ENCODE results near the gene TUBB3. TPM values are rescaled to one million over a fixed set of nuclear protein-coding genes. Genes with fewer than 3 reads are reported as not detected.

The TUBB3 gene
- total RNA-seq, 1 donor from 2014 or later, result 91.4 TPM

DNA sequence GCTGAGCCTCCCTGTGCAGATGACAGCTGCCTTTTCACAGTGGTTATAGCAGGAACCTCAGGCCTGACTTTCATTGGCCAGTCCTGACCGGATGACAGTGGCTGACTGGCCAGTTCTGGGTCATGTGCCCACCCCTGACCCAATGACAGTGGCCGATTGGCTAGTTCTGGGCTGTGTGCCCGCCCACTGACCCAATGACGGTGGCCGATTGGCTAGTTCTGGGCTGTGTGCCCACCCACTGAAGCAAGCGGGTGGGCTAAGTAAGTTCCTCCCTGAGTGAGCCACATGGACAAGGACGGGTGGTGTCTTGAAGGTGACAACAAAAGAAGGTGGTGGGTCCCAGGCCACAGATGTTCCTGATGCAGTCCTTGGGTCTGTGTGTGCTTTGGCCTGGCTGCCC, 34.9 kb downstream of the TUBB3 start:
- Mint-ChIP-seq H3K27me3 (no peaks in the 10 kb centered on the region), H3K4me3 (no peak overlapping the region), H3K9me3 (no peaks in the 10 kb centered on the region), H3K36me3 (peaks cover 12% of the 10 kb centered on the region), H3K27ac (no peak overlapping the region), H3K4me1 (ENCODE audit: unreplicated experiment) (no peaks in the 10 kb centered on the region)
- TF ChIP-seq, protein P1, sequence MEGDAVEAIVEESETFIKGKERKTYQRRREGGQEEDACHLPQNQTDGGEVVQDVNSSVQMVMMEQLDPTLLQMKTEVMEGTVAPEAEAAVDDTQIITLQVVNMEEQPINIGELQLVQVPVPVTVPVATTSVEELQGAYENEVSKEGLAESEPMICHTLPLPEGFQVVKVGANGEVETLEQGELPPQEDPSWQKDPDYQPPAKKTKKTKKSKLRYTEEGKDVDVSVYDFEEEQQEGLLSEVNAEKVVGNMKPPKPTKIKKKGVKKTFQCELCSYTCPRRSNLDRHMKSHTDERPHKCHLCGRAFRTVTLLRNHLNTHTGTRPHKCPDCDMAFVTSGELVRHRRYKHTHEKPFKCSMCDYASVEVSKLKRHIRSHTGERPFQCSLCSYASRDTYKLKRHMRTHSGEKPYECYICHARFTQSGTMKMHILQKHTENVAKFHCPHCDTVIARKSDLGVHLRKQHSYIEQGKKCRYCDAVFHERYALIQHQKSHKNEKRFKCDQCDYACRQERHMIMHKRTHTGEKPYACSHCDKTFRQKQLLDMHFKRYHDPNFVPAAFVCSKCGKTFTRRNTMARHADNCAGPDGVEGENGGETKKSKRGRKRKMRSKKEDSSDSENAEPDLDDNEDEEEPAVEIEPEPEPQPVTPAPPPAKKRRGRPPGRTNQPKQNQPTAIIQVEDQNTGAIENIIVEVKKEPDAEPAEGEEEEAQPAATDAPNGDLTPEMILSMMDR (conservative IDR thresholded peaks at IDR 0.05), result no peak
- DNase-seq (ENCODE audit: extremely low spot score, unreplicated experiment), result no peak

DNA sequence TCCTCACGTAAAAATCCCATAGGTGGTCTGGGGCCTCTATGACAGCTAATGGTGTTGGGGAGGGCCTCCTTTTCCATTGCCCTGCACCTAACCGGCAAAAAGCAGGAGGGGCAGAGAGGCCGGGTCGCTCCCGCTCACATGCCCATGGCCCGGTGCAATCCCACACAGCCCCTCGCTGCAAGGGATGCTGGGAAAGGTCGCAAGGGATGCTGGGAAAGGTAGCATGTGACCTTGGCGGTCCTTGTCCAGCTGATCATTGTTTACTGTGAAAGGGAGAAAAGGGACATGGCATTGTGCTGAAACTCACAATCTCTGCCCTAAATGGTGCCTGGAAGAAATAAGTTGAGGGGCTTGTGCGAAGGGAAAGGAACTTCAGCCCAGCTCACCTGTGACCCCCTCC, 35.5 kb downstream of the TUBB3 start:
- DNase-seq (ENCODE audit: extremely low spot score, unreplicated experiment), result no peak
- TF ChIP-seq, protein P1 (conservative IDR thresholded peaks at IDR 0.05), result no peak
- Mint-ChIP-seq H3K27ac (no peak overlapping the region), H3K4me3 (no peak overlapping the region), H3K4me1 (ENCODE audit: unreplicated experiment) (no peaks in the 10 kb centered on the region), H3K36me3 (peaks cover 15% of the 10 kb centered on the region), H3K27me3 (no peaks in the 10 kb centered on the region), H3K9me3 (no peaks in the 10 kb centered on the region)

DNA sequence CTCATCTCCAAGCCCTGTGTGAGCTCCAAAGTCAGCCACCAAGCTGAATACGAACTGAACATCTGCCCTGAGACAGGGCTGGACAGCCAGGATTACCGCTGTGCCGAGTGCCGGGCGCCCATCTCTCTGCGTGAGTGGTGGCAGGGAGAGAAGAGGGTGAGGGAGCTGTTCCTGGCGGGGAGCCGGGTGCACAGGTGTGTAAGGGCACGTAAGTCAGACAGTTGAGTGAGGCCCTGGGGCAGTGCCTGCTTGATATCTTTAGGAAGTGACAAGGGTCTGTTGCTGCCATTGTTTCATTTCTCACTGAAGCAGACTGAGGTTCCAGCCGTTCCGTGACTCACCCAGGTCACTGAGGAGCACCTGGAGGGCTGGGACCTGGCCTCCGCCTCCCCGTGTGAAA, 37.8 kb downstream of the TUBB3 start:
- DNase-seq (ENCODE audit: extremely low spot score, unreplicated experiment), result no peak
- no peaks in the 10 kb centered on the region for H3K9me3 Mint-ChIP-seq
- H3K27me3 Mint-ChIP-seq, result no peaks in the 10 kb centered on the region
- H3K27ac Mint-ChIP-seq, result no peak overlapping the region
- H3K4me3 Mint-ChIP-seq, result no peak overlapping the region
- peaks cover 13% of the 10 kb centered on the region for H3K36me3 Mint-ChIP-seq
- TF ChIP-seq, protein P1 (conservative IDR thresholded peaks at IDR 0.05), result no peak
- H3K4me1 Mint-ChIP-seq (ENCODE audit: unreplicated experiment), result no peaks in the 10 kb centered on the region

DNA sequence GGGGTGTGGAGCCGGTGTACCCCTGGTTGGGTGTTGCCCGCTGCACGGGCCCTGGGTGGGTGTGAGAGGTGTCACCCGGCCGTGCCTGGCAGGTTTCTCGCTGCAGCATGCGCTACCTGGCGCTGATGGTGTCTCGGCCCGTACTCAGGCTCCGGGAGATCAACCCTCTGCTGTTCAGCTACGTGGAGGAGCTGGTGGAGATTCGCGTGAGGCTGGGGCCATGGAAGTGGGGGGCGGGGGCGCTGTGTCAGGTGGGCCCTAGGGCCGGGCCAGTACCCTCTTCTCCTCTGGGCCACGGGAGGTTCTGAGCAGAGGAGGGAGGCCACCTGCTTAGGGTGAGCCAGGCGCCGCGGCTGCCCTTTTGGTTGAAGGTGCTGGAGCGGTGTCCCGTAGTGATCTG, 38.8 kb downstream of the TUBB3 start:
- TF ChIP-seq, protein P1 (conservative IDR thresholded peaks at IDR 0.05), result no peak
- H3K36me3 Mint-ChIP-seq, result peaks cover 13% of the 10 kb centered on the region
- no peak overlapping the region for H3K27ac Mint-ChIP-seq
- H3K4me1 Mint-ChIP-seq (ENCODE audit: unreplicated experiment), result no peaks in the 10 kb centered on the region
- no peak for DNase-seq (ENCODE audit: extremely low spot score, unreplicated experiment)
- H3K9me3 Mint-ChIP-seq, result no peaks in the 10 kb centered on the region
- H3K4me3 Mint-ChIP-seq, result no peak overlapping the region
- H3K27me3 Mint-ChIP-seq, result no peaks in the 10 kb centered on the region

DNA sequence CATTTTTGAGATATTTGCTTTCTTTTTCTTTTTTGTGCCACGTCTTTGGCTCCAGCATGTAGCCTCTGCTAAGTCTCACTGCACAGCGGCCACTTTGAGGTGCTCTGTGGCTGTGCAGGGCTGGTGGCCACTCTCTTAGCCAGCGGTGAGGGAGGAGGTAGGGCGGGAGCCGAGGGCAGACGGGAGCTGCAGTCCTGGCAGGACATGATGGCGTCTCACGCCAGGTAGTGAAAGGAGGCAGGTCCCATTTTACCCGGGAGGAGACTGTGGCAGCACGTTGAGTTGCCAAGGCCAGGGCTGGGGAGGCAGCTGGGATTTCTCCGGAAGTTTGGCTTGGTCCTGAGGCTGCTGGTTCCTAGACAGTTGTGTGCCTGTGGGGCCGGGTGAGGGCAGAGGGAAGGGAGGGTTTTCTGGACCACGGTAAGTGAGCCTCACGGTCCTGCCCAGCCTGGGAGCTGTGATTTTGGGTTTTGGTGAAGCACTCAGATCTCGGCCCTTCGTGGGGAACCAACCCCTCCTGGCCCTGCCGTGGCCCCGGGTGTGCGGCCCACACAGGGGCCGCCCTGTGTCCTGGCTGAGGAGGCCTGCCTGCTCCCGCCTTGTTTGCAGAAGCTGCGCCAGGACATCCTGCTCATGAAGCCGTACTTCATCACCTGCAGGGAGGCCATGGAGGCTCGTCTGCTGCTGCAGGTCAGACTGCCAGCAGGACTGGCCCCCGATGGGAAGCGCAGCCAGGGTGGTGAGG, 39.8 kb downstream of the TUBB3 start:
- Mint-ChIP-seq H3K27me3 (no peaks in the 10 kb centered on the region), H3K36me3 (peaks cover 13% of the 10 kb centered on the region), H3K9me3 (no peaks in the 10 kb centered on the region), H3K4me1 (ENCODE audit: unreplicated experiment) (no peaks in the 10 kb centered on the region), H3K27ac (no peak overlapping the region), H3K4me3 (no peak overlapping the region)
- no peak for DNase-seq (ENCODE audit: extremely low spot score, unreplicated experiment)
- TF ChIP-seq, protein P1 (conservative IDR thresholded peaks at IDR 0.05), result no peak
